ENCODE data around the gene PRSS56.

The PRSS56 gene

GRCh38 chr2:232486558-232487384, 33.4 kb upstream of the PRSS56 start:
- no peak for DNase-seq (ENCODE audit: low spot score)

DNA sequence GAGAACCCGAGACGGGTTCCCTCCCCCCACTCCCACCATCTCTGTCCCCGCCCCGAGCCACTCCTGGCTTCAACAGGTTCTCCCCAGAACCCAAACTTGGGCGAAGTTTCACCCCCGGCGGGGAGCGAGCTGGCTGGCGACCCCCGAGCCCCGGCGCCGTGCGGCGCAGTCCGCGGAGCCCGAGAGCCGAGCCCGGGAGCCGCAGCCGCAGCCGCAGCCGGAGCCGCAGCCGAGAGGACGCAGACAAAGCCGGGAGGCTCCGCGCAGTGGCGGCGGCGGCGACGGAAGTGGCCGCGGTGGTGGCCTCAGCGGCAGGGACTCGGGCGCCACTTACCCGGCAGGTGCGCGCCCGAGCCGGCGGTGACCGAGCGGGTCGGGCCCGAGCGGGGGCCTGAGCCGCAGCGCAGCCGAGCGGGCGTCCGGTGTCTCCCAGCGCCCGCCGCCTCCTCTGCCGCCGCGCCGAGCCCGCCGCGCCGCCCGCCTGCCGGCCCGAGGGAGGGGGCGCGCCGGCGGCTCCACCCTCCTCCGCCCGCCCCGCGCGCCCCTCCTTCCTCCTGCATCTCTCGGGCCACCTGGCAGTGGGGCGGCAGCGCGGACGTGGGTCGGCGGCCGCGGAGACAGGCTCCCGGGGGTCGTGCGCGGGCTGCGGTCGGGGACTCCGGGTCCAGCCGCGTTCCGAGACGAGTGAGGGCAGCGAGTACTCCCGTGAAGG, 32.6 kb upstream of the PRSS56 start, which contains the start of gene ECEL1:
TSS of gene ECEL1 (minus strand) at position 450 of the 712 bp plus-strand sequence. CDS start 1,181 bp downstream, outside the sequence.
- DNase-seq (ENCODE audit: low spot score) = no peak

GRCh38 chr2:232488097-232488711, 32.0 kb upstream of the PRSS56 start:
- DNase-seq (ENCODE audit: low spot score) = no peak

DNA sequence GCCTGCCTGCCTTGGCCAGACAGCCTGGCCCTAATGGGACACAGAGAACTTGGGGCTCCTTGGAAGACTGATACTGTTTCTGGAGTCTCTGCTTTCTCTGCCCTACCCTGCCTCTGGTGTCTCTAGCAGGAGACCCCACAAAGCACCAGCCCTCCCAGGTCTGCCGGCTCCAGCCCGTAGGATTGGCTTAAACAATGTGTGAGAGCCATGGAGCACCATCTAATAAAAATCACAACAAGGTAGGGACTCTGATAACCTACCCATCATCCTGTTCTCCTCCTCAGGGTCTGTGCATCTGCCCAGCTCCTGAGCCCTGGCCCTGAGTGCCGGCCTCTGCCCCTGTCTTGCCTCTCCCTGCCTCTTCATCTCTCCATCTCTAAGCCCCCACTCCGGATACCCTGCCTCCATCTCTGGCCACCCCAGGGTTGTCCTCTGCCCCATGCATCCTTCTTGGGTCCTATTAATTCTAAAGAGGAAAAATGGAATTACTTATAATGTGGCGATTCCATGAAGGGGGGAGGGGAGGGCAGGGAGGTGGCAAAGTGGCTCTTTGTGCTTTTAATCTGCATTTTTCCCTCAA, 31.4 kb upstream of the PRSS56 start:
- DNase-seq (ENCODE audit: low spot score) = no peak

DNA sequence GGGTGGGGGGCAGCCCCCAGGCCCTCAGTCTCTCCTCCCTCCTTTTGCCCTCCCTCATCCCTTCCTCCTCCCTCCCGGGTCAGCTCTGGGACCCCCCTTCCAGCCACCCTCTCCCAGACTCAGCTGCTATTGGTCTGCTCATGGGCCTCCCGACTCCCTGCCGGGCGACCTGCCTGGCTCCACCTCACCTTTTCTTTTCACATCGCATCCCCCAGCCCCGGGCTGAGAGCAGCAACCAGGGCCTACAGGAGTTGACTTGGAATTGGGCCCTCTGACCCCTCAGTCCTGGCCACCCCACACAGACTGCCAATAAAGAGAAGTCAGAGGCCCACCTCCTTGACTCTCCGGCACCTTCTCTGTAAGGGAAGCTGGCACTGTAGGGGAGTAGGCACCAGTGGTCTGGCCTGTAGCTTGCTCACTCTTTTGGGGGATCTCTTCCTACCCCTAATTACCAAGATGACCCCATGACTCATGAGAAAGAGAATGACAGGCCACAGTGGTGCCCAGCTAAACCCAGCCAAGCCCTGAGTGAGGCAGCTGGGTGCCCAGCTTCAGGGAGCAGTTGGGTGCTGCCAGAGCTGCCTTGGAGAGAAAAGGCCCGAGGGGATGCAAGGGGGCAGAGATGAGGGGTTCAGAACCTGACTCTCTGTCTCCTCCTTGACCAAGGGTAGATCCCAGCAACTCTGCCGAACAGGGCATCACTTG, 30.5 kb upstream of the PRSS56 start:
- no peak for DNase-seq (ENCODE audit: low spot score)

DNA sequence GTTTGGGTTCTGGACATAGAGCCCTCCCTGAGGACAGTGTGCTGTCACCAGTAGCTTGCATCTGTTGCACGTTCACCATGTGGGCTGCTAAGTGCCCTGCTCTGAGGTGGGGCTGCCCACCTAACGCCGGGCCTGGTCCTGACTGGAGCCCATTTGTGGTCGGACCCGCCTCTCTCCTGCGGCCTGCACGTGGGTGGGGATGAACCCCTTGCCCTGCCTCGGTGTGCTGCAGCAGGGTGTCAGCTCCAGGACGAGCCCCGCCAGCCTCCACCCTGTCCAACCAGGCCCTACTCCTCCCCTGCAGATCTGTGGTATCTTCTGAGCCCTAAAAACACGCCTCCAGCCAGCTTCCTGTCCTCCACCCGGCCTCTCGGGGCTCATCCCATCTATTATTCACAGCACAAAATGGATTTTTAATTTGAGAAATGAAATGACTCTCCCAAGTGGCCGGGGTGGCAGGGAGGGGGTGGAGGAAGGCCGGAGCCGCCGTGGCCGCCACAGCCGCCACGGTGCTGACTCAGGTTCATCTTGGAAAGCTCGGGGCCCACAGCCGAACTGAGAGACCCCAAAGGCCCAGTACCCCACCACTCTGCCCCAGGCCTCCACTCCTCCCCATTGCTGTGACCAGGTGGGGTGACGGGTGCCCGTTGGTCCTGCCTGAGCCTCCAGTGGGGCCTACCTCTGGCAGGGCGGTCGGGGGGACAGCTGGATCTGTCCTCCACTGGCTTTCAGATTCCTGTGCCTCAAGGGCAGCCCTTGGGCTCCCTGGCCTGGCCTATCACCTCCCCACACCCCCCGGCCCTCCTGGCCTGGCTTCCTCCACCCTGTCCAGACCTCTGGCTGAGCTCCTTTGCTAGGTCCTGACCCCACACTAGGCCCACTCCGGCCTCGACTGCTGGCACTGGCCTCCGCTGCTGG, 29.7 kb upstream of the PRSS56 start:
- no peak for DNase-seq (ENCODE audit: low spot score)

- no peak for DNase-seq (ENCODE audit: low spot score)
Observed at GRCh38 chr2:232491139-232491780, 28.9 kb upstream of the PRSS56 start.

DNA sequence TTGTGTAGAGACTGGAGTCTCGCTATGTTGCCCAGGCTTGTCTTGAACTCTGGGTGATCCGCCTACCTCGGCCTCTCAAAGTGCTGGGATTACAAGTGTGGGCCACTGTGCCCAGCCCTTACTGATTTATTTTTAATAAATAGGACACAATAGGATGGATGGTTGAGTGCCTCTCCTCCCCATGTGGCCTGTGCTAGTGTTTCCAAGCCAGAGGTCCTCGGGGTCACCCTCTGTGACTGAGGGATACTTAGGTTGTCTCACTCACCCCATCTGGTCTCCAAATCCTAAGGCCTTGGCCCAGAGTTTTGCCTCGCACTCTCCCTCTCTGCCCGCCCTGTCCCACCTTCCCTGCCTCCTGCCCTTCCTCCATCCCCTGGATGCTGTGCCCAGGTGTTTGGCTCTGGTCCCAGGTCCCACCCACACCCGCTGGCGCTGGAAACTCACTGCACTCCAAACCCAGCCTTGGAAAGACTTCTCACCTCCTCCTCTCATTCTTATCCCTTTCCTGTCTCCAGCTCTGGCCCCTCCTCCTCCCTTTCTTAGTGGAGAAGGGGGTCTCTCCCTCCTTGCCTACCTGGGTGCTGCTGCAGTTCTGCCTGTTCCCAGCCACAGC, 27.8 kb upstream of the PRSS56 start:
- no peak for DNase-seq (ENCODE audit: low spot score)

DNA sequence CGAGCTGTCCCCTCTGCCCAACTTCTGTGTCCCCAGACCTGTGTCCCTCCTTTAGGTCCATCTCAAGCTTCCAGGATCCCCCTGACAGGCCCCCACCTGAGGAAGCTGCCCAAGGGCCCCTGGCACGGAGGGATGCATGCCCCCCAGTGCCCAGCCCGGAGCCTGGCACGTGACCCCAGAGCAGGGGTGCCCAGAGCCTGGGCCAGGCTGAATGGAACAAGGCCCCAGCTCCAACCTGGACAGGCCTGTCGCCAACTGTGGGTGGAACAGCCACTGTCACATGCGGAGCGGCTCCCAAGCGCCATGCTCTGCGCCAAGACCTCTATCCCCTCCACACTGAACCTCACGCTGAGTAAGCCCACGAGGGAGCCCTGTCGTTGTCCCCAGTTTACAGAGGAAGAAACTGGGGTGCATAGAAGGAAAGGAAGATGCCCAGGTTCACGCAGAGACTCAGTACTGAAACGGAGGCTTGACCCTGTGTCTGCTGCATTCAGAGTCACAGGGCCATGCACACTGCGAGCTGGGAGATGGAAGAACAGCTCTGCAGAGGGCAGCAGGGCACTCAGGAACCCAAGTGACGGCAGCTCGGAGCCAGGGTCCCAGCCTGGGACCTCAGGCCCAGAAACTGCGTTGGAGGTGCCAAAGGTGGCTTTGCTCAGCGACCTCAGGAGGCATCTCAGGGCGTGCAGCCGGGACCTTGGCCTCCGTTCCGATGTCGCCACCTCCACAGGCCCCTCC, 27.1 kb upstream of the PRSS56 start:
- no peak for DNase-seq (ENCODE audit: low spot score)

- no peak for DNase-seq (ENCODE audit: low spot score)
Observed at GRCh38 chr2:232493701-232494474, 26.3 kb upstream of the PRSS56 start.

- no peak for DNase-seq (ENCODE audit: low spot score)
Observed at GRCh38 chr2:232494542-232494941, 25.6 kb upstream of the PRSS56 start.

DNA sequence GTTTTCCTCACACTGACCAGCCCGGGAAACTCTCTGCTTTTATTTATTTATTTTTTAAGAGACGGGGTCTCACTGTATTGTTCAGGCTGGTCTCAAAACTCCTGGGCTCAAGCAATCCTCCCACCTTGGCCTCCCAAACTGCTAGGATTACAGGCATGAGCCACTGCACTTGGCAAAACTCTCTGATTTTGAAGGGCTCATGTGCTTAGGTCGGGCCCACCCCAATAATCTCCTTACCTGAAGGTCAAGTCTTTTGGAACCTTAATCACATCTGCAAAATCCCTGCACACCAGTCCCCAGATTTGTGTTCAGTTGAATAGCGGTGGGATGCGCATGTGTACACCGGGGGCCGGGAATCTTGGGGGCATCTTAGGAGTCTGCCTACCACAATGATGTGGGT, 24.9 kb upstream of the PRSS56 start:
- no peak for DNase-seq (ENCODE audit: low spot score)

DNA sequence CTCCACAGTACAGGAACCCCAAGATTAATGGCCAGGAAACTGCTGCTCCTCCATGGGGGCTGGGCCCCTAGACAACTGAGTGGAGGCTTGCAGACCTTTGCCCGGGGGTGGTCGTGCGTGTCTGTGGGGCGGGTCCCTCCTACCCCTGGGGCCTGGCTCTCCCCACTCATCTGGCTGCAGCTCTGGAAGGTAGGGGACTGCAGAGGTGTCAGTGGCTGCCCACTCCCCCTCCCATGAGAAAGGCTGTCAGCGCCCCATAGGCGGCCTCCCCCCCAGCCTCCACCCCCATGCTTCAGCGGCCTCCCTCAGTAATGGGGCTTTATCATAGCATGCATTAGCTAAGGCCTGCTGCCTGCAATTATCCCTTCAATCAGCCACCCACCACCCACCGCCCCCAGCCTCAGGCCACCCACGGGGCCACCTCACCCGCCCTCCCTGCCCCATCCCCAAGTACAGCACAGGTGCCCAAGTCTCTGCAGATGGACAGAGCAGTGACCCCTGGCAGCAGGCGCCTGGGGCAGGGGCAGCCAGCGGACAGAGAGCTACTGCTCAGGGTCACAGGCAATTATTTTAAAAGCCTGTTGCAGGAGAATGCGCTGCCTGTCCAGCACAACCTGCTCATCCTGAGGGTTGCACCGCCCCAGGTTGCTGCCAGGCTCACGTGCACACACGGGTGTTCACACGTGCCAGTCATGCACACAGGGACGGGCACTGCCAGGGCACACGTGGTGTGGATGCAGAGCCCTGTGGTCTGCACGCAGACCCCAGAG, 23.5 kb upstream of the PRSS56 start:
- DNase-seq (ENCODE audit: low spot score) = no peak

DNA sequence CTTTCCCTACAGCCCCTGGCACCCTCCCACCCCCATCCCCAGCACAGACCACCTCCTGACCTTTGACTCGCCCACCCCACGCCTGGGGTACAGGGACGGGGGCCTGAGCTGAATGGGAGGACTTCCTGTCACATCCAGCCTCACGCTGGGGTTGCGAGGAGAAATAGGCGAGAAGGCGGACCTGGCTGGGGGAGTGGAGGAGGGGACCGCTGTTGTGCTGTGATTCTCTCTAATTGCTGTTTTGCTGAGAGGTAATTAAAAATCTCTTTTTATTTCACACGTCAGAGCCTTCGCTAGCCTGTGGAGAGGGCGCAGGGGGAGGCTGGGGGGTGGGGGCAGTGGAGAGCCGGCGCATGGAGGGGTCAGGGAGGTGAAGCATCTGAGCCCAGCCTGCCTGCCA, 22.8 kb upstream of the PRSS56 start:
- no peak for DNase-seq (ENCODE audit: low spot score)

DNA sequence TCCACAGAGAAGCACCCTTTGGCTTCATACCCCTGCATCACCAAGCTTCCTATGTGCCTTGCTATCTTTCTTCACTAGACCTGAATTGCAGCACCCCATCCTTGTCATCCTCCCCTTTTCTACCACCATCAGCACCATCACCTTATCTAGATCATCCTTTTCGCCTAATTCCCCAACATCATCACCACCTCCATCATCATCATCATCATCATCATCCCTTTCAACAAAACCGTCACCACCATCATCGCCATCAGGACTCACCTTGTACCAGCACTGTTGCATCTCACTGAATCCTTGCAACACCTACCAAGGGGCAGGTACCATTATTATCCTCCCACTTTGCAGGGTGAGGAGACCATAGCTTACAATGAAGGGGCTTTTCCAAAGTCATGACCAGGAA, 21.7 kb upstream of the PRSS56 start:
- no peak for DNase-seq (ENCODE audit: low spot score)

GRCh38 chr2:232501331-232501771, 18.8 kb upstream of the PRSS56 start:
- no peak for DNase-seq (ENCODE audit: low spot score)

DNA sequence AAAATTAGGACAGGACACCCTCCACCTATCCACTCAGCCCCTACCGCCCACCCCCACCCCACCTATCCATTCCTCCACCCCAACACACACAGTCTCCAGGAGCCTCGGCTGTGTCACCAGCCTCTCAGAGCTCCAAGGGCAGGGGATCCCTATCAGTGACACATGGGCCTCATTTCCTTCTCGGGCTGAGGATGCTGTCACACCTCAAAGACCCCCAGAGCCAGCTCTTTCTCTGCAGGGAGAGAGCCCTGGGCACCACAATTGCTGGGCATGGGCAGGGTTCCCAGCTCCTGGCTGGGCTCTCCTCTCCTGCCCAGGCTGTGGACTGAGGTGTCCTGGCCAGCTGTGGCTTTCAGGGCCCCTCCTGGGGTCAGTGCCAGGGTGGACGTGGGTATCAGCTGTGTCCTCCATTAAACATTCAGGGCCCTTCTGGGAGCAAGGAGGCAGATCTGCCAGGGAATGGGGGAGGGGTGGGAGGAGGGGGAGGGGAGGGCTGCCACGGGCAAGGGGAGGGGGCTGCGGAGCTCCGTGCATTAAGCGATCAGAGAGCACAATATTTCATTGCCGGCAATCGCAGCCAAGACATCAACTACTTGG, 18.3 kb upstream of the PRSS56 start:
- DNase-seq (ENCODE audit: low spot score) = no peak

Measured in hematopoietic multipotent progenitor cell treated with erythropoietin and hydrocortisone succinate and interleukin-3 and kit ligand, for 15 days (in vitro differentiated cells).